ENCODE data around the gene UNC5C. TPM values are rescaled to one million over a fixed set of nuclear protein-coding genes. Genes with fewer than 3 reads are reported as not detected.

UNC5C gene
- total and polyA plus RNA-seq, 10 of the 15 experiments (the other 5 are each of a cell fraction or from before 2014, with no cell fraction given): 0.02 to 2.0 (median 0.15) TPM; not detected in 1

GRCh38 chr4:95549246-95550114 lies 707 bp upstream of the UNC5C start:
- Histone ChIP-seq H3K27me3 (replicated peaks in 1 of 2; ENCODE audit: control insufficient read depth in 2 of 2, insufficient read depth in 2 of 2, low read length in 1 of 2) (peaks cover 0 to 17% of the 10 kb centered on the region in 2 experiments; a peak in 2 of 4 replicates), H3K4me1 (ENCODE audit: control insufficient read depth, insufficient read depth, low read length) (no peaks in the 10 kb centered on the region), H2AFZ (ENCODE audit: control insufficient read depth, low read depth, low read length) (peak overlapping the region; percentile 62), H3K27ac (ENCODE audit: control insufficient read depth, insufficient read depth) (no peak overlapping the region), H3K4me2 (ENCODE audit: control insufficient read depth, insufficient read depth) (peak overlapping the region; percentile 92), H3K36me3 (ENCODE audit: control insufficient read depth in 2 of 2, insufficient read depth in 2 of 2, low read length in 1 of 2) (no peaks in the 10 kb centered on the region), H3K79me2 (ENCODE audit: control insufficient read depth, insufficient read depth, low read length) (no peaks in the 10 kb centered on the region), H3K4me3 (peak overlapping the region; percentile 46; the same call in 1 of the 2 replicates), H4K20me1 (ENCODE audit: control insufficient read depth, insufficient read depth) (no peaks in the 10 kb centered on the region; the same call in 1 of the 2 replicates), H3K9ac (ENCODE audit: control insufficient read depth, insufficient read depth, low read length) (no peak overlapping the region), H3K9me3 (replicated peaks; ENCODE audit: control insufficient read depth, insufficient read depth, low read length) (no peaks in the 10 kb centered on the region)
- POLR2A ChIA-PET: interaction anchor here (1.1 to 1.8 kb wide), 3 partner anchors 25 to 38 kb away, joined by 3 to 7 read pairs (median 3); no protein-coding TSS in a partner anchor
- SMC1A ChIA-PET (ENCODE audit: uncharacterized antibody, unreplicated experiment): interaction anchor here (1.0 to 1.4 kb wide), 4 partner anchors 7 to 48 kb away, joined by 3 to 6 read pairs (median 4); no protein-coding TSS in a partner anchor
- CTCF ChIA-PET: interaction anchor here (1.3 to 6.6 kb wide), 3 partner anchors 22 to 39 kb away, joined by 4 to 87 read pairs (median 7); no protein-coding TSS in a partner anchor
- FAIRE-seq (peak; percentile 88), DNase-seq (ENCODE audit: low read depth, low spot score) (peak; percentile 38), ATAC-seq (peak; percentile 75)
- in situ Hi-C loops (cut with MboI) (no loop called here), intact Hi-C loops (cut with micrococcal nuclease; ENCODE audit: unreplicated experiment) (loop anchor here (1.0 to 2.0 kb wide), 2 partner anchors 8 to 51 kb away; no protein-coding TSS in a partner anchor)
- no TSS peak for BruUV-seq (replicated peaks)
- RAD21 ChIA-PET (ENCODE audit: unreplicated experiment): interaction anchor here (1.1 to 3.6 kb wide), 6 partner anchors 12 to 51 kb away, joined by 3 to 25 read pairs (median 5); no protein-coding TSS in a partner anchor
- WGBS (ENCODE audit: insufficient coverage, insufficient replicate concordance, low lambda C conversion rate, missing lambda C conversion rate): 5% methylated on average over 60 of the region's 64 CpGs
- peak; percentile 91; the same call in 1 of the 2 replicates for TF ChIP-seq LARP7 (IDR thresholded peaks at IDR 0.05)
- no peak for TF ChIP-seq BRCA1 (IDR thresholded peaks at IDR 0.05; ENCODE audit: low read depth, low read length)
- TF ChIP-seq NRF1 (conservative IDR thresholded peaks at IDR 0.05; ENCODE audit: low read depth, low read length): no peak
- no peak for TF ChIP-seq ZZZ3 (IDR thresholded peaks at IDR 0.05; ENCODE audit: control insufficient read depth, insufficient read length, low read depth)
- peak; percentile 57; the same call in 1 of the 2 replicates for TF ChIP-seq IKZF1 (conservative IDR thresholded peaks at IDR 0.05)
- TF ChIP-seq ZBTB33 (IDR thresholded peaks at IDR 0.05): no peak
- no peak for TF ChIP-seq SREBF2 (IDR thresholded peaks at IDR 0.05; ENCODE audit: low read length)
- TF ChIP-seq SMC3 (IDR thresholded peaks at IDR 0.05; ENCODE audit: borderline replicate concordance, low read length): 0 out of 2 replicates have a peak, but pooled peaks have one; percentile 6
- TF ChIP-seq MXI1 (IDR thresholded peaks at IDR 0.05; ENCODE audit: low read depth, low read length): peak; percentile 39; the same call in 1 of the 2 replicates
- no peak for TF ChIP-seq POLR2A (IDR thresholded peaks at IDR 0.05; ENCODE audit: low read depth, low read length)
- TF ChIP-seq, protein P1, sequence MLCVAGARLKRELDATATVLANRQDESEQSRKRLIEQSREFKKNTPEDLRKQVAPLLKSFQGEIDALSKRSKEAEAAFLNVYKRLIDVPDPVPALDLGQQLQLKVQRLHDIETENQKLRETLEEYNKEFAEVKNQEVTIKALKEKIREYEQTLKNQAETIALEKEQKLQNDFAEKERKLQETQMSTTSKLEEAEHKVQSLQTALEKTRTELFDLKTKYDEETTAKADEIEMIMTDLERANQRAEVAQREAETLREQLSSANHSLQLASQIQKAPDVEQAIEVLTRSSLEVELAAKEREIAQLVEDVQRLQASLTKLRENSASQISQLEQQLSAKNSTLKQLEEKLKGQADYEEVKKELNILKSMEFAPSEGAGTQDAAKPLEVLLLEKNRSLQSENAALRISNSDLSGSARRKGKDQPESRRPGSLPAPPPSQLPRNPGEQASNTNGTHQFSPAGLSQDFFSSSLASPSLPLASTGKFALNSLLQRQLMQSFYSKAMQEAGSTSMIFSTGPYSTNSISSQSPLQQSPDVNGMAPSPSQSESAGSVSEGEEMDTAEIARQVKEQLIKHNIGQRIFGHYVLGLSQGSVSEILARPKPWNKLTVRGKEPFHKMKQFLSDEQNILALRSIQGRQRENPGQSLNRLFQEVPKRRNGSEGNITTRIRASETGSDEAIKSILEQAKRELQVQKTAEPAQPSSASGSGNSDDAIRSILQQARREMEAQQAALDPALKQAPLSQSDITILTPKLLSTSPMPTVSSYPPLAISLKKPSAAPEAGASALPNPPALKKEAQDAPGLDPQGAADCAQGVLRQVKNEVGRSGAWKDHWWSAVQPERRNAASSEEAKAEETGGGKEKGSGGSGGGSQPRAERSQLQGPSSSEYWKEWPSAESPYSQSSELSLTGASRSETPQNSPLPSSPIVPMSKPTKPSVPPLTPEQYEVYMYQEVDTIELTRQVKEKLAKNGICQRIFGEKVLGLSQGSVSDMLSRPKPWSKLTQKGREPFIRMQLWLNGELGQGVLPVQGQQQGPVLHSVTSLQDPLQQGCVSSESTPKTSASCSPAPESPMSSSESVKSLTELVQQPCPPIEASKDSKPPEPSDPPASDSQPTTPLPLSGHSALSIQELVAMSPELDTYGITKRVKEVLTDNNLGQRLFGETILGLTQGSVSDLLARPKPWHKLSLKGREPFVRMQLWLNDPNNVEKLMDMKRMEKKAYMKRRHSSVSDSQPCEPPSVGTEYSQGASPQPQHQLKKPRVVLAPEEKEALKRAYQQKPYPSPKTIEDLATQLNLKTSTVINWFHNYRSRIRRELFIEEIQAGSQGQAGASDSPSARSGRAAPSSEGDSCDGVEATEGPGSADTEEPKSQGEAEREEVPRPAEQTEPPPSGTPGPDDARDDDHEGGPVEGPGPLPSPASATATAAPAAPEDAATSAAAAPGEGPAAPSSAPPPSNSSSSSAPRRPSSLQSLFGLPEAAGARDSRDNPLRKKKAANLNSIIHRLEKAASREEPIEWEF (IDR thresholded peaks at IDR 0.05; ENCODE audit: insufficient replicate concordance, low read depth, low read length): no peak
- no peak for TF ChIP-seq SMAD5 (IDR thresholded peaks at IDR 0.05; ENCODE audit: low read depth)

All from GM12878 (cell line).